Measurements from ENCODE around the gene AQP12B.

The AQP12B gene

DNA sequence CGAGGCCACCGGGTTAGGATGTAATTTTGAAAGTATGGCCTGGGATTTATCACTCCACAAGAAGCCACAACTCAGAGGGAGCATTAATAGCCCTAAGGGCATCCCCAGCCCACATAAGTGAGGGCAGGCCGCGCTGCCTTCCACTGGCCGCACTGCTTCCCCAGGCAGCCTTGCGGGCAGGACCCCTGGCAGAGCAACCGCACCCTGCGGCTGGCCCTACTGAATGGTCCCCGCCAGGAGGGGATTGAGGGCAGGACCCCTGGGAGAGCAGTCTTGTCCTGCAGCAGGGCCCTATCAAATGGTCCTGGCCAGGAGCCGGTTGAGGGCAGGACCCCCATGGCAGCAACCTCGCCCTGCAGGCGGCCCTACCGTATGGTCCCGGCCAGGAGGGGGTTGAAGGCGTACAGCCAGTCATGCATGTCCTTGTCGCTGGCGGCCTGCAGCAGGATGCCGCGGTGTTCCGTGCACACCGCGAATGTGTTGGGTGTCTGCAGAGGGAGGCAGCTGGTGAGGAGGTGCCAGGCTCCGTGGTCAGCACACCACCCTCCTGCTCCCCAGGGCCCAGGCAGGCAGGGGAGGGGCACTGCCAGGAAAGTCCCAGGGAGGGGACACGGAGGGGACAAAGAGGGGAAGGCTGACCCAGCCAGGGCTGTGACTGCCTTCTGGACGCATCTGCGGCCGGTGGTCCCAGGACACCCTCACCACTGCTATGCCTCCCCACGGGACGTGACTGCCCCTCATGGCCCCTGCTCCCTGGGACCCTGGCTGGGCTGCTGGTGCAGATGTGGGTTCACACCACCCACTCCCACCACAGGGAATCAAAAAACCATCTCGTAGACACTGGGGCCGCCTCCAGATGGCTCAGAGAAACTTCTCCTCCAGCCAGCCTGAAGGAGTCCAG, 35.2 kb upstream of the AQP12B start:
- no peak for DNase-seq

DNA sequence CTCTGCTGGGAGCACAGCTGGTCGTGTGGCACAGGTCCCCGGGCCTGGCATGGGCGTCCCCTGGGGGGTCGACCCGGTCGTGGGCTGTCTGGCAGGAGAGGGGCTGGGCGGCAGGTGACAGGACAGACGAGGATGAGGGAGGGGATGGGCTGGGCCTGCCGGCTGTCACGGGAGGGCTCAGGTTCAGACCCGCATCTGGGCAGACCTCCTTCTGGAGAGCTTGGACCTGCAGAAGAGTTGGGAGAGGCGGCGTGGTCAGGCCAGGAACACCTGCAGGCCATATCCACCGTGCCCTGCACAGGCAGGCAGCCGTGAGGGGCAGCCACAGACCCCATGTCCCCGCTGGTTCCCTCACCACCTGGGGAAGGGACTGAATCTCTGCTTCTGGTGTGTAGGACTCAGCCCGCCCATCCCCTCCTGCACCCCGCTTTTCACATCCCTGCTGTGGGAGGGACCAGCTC, 34.5 kb upstream of the AQP12B start:
- no peak for DNase-seq

GRCh38 chr2:240716130-240716798, 33.6 kb upstream of the AQP12B start:
- no peak for DNase-seq

- DNase-seq = no peak
These were observed 32.4 kb upstream of the AQP12B start for GRCh38 chr2:240714747-240715725.

DNA sequence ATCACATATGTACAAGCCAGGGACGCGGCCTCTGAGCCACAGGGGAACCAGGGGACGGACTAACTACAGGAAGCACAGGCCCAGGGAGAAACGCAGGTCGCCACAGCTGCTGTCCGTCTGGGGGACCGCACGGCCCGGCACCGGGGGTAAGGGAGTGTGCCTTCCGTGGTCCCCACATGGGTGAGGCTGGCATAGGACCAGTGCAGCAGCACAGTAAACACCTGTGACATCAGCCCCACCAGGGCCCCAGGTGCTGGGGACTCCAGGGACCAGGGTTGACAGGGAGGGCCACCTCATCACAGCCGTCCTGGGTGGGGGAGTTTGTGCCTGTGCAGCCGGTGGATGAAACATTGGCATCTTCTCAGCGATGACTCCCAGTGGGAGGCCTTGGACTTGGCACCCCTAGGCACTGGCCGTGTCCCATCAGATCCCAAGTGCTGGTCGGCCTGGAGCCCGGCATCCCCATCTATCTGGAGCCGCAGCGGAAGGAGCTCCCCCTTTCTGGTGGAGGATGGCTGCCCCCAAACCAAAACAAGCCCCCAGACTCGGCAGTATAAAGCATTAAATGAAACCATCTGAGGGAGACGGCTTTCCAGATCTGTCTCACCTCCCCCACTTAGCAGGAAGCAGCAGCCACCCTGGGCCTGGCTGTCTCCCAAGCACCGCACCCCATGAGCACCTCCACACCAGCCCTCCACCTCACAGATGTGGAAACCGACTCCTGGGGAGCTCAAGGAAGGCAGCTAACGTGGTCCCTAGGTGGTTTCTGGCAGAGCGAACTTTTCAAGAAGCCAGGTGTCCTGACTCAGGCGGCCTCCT, 31.5 kb upstream of the AQP12B start:
- DNase-seq = no peak

GRCh38 chr2:240713071-240713927, 30.6 kb upstream of the AQP12B start:
- no peak for DNase-seq

GRCh38 chr2:240712121-240712520, 29.4 kb upstream of the AQP12B start:
- no peak for DNase-seq

DNA sequence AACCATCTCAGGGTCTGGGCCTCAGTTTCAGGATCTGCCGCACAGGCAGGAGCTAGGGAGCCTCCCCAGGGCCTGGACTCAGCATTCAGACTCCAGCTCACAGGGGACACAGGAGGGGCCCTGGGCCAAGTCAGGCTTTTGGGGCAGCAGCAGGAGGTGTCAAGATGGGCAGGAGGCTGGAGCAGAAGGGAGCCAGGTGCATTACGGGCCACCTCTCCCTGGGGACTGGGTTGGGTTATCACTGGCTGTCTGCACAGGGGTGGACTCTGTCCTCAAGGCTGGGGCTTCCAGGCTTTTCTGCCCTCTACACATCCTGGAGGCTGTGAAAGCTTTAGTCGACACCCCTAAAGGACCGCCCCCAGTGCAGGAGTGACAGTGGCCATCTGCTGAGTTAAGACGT, 29.0 kb upstream of the AQP12B start:
- DNase-seq = no peak

DNA sequence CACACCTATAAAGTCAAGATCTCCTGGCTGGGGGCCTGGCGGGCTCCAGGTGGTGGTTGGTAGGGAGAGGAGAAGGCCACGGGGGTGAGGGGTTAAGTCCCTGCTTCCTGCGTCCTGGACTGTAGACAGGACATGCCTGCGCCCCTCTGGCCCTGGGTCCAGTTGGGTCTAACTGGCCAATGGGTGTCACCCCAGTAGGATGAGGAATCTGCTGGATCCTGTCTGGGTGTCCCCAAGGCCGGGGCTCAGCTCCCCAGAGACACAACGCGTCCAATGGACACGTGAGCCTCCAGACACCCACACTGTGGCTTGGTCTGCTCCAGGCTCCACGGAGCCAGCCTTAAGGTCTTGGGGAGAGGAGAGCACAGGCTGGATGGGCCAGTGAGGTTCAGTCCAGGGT, 28.6 kb upstream of the AQP12B start:
- no peak for DNase-seq

DNA sequence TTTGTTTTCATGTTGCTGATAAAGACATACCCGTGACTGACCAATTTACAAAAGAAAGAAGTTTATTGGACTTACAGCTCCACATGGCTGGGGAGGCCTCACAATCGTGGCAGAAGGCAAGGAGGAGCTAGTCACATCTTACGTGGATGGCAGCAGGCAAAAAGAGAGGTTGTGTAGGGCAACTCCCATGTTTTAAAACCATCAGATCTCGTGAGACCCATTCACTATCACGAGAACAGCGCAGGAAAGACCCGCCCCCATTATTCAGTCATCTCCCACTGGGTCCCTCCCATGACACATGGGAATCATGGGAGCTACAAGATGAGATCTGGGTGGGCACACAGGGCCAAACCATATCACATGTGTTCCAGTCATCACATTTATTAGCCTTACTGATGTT, 25.8 kb upstream of the AQP12B start:
- no peak for DNase-seq

DNA sequence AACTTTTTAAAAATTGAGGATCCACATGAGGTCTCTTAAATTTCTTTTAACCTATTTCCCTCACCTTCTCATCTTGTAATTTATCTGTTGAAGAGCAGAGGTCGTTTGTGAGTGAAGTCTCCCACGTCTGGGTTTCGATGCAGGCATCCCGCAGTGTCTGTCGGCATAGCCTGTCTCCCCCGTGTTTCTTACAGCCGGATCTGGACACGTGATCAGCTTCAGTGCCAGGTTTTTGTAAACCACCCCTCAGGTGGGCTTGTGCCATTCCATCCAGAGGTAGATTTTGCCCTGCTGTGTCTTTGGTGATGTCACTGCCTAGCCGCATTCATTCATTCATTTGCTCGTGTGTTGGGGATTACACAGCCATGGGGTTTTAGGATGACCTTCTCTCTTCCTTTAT, 25.1 kb upstream of the AQP12B start:
- no peak for DNase-seq

DNA sequence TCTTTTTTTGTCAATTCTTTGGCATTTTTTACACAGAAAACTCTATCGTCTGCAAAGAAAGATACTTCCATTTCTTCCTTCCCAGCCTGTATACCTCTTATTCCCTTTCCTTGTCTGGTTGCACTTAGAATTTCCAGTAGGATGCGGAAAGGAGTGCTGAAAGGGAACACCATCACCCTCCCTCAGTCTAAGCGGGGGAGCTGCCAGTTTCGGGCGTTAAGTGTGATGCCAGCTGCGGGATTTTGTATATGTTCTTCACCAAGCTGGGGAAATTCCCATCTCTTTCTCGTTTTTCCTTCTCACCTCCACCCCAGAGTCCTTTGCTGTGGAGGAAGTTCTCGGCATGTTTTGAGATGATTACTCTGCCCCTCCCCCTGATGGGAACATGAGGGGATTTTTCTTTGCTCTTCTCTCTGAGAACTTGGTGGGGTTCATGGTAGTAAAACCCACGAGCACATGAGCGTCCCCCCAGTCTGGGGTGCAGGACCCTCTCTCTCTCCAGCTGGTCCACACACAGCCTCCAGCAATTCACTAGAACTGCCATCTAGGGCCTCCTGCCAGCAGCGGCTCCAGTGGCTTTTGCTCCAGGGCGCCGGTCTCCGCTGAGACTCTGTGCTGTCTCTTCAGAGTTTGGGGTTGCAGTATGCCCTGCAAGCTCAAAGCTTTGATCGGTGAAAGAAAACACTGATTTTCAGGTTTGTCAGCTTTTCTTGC, 24.5 kb upstream of the AQP12B start:
- DNase-seq = no peak

DNA sequence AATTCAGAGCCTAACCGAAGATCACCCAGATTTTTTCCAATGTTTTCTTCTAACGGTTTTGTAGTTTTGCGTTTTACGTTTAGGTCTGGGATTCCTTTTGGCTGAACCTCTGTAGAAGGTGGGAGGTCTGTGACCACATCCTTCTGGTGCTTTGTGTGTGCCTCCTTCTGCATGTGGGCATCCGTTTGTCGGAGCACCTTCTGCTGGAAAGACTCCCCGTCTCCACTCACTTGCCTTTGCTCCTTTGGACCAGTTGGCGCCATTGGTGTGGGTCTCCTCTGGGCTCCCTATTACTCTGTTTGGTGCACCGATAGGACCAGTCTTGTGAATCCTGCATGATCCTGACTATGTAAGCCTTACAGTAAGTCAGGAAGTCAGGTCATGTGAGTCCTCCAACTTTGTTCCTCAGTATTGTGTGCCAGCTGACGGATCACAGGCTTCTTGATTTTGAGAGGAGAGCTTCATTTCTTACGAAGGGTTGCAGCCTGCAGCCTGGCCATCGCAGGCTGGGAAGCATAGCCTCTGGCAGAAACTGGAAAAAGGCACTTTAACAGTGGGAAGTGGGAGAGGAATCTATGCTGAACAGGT, 22.6 kb upstream of the AQP12B start:
- DNase-seq = no peak

GRCh38 chr2:240704651-240705050, 22.0 kb upstream of the AQP12B start:
- no peak for DNase-seq

DNA sequence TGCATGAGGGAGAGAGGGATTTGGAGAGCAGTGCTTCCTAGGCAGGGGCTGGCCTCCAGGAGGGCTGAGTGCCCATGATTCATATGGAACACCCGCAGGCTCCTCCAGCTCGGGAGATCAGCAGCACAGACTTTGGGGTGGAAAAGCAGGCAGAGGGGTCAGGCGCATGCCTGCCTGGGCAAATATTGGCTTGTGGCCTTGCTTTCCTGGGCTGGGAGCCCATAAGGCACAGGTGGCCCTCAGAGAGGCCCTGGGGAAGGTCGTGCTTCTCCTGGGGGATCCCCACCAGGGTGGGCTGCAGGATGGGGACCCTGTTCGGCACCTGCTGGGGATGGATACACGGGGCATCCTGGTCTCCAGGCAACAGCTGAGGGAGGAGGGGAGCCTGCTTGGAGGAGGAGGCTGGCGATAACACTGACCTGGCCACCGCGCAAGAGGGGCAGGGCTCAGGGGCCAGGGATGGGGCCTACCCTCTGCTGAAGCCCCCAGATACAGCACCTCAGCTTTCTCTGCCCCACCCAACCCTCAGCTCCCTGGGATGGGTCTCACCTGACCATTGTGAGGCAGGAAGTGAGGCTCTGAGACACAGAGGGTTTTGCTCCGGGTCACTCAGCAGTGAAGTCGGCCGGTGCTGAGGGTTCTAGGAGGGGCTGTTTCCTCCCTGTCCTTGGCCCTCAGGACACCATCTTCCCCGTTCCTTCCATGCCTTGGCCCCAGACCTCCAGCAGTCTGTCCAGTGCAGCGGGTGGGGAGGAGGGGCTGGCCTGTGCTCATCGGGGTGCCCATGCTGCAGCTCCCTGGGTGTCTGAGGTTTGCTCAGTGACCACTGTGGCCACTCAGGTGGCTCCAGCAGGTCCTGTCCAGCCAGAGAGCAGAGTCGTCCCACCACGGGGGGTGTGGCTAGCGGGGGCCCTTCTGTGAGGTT, 21.0 kb upstream of the AQP12B start:
- no peak for DNase-seq

- DNase-seq = no peak
These were observed 19.9 kb upstream of the AQP12B start for GRCh38 chr2:240702640-240703011.

GRCh38 chr2:240701736-240702639, 19.3 kb upstream of the AQP12B start:
- no peak for DNase-seq

All from DMS79 (cell line).